ENCODE results near the gene TANGO6.

GRCh38 chr16:68909099-68909733 is 65.9 kb downstream of the TANGO6 start:
- TF ChIP-seq CTCF (conservative IDR thresholded peaks at IDR 0.05 in 1 of 2, IDR thresholded peaks at IDR 0.05 in 1 of 2; ENCODE audit: extremely low read depth in 1 of 2, insufficient read depth in 1 of 2, low read depth in 1 of 2, low read length in 2 of 2) (no peak), EZH2 (IDR thresholded peaks at IDR 0.05; ENCODE audit: borderline replicate concordance, low read length) (no peak)
